Epithelial cell of prostate (primary cell): ENCODE data around the gene RHNO1.
A peak's percentile ranks its signal among the peaks of the same experiment; 100 is the strongest.

Source experiments
- DNase-seq: peaks from one replicate; pipeline ENCODE4 v3.0.0-alpha.2; 2011; ENCODE audit warnings: low read depth, low spot score
- H3K27ac ChIP-seq: fragments of 450-650 bp; 2 replicates; pipeline ENCODE4 v1.5.1; 2017; ENCODE audit warnings: mild to moderate bottlenecking

Gene RHNO1

DNA sequence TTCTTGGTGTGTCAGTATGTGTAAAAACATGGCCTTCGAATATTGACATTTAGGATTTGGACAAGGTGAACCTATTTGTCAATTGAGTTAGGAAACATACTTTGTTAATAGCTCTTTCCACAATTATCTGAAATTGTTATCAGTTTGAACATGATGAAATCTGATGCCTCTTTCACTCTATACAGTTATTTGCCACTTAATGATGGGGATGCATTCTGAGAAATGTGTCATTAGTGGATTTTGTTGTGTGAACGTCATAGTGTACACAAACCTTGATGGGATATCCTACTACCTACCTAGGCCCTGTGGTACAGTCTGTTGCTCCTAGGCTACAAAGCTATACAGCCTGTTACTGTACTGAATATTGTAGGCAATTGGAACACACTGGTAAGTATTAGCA lies 18.5 kb downstream of the RHNO1 start:
- H3K27ac ChIP-seq, result peak overlapping the region; percentile 33
- DNase-seq, result no peak

DNA sequence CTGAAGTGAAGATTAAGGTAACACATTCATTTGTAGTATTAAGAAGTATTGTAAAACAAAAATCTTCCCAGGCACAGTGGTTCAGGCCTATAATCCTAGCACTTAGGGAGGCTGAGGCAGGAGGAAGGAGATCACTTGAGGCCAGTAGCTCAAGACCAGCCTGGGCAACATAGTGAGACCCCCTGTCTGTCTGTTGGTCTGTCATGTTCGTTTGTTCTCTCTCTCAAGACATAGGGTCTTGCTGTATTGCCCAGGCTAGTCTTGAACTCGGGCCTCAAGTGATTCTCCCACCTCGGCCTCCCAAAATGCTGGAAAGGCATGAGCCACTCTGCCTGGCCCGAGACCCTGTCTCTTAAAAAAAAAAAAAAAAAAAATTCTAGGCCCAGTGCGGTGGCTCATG lies 20.4 kb downstream of the RHNO1 start:
- DNase-seq, result no peak
- H3K27ac ChIP-seq, result no peak overlapping the region

DNA sequence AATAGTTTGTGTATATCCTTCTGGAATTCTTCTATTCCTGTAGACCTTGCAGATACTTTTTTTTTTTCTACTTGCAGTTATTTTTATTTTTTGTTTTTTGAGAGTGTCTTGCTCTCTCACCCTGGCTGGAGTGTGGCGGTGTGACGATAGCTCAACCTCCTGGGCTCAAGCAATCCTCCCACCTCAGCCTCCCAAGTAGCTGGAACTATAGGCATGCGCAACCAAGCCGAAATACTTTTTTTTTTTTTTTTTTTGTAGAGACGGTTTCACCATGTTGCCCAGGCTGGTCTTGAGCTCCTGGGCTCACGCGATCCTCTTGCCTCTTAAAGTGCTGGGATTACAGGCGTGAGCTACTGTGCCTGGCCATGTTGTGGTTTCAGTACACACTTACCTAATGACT lies 23.6 kb downstream of the RHNO1 start:
- DNase-seq, result no peak
- H3K27ac ChIP-seq, result no peak overlapping the region

DNA sequence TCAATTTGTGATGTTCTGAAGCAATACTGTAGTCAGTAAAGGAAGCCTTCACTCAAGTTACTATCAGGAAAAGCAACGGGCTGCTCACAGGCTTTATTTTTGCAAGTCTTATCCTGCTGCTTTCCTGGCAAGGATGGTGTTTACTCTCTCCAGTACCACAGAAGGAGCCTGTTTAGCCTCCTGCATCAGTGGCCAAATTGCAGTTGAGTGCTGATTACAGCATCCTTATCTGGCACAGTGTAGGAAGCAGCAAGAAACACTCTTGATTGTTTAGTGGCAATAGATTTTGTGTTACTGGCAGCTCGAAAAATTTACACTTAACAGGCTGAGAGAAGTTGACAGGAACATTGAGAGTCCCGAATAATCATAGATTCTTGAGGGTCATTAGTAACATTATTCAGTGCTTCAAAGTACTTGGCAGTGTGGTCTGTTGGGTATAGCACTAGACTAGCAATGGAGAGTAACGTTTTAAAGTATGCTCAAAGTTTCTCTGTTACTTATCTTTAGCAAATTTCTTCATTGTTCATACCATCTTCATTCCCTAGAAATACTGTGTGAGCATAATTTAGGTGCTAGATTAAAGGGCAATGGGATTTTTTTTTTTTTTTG lies 25.4 kb downstream of the RHNO1 start:
- no peak for DNase-seq
- H3K27ac ChIP-seq, result no peak overlapping the region

DNA sequence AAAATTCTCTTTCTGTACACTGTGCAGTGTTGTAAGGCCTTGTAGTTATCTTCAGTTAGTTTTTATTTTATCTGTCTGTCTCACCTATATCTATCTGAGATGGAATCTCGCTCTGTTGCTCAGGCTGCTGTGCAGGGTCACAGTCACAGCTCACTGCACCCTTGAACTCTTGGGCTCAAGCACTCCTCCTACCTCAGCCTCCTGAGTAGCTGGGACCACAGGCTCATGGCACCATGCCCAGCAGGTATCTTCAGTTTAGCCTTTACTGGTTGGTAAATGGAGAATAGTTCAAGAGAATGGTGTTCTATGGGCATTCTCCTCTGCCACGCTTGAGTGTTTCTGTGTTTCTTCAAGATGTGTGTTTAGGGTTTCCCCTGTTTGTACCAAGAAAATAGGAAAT lies 27.2 kb downstream of the RHNO1 start:
- no peak overlapping the region for H3K27ac ChIP-seq
- no peak for DNase-seq

DNA sequence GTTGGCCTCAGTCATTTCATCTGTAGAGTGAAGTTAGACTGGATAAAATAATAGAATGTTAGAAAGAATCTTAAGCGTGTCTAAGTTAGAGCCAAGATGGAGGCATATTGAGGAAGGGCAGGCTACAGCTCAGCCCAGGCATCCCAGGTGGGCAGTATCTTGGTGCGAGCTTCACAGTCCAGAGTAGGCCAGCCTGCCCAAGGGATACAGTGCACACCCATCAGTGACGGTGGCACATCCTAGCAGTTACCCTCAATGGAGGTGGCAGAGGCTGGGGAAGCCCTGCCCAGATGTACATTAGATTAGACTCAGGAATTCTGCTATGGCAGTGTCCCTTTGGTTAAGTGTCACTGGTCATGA lies 35.2 kb downstream of the RHNO1 start:
- H3K27ac ChIP-seq, result no peak overlapping the region
- no peak for DNase-seq

DNA sequence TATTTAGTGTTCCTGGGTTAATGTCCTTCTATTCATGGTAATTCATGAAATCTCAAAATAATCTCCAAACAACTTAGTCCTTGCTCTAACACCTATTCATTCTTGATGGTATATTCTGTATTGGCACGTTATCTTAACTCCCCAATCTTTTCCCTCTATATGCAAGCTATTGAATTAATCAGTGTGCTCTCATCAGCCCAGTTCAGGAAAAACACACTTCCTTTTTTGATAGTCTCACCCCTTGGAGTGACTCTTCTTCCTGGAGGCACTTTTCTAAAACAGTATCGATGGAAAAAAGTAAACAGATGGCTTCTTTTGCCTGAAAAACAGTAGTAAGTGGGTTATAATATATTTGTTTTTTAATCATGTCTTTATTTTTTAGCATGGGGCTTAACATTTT lies 42.2 kb downstream of the RHNO1 start:
- DNase-seq, result no peak
- no peak overlapping the region for H3K27ac ChIP-seq

DNA sequence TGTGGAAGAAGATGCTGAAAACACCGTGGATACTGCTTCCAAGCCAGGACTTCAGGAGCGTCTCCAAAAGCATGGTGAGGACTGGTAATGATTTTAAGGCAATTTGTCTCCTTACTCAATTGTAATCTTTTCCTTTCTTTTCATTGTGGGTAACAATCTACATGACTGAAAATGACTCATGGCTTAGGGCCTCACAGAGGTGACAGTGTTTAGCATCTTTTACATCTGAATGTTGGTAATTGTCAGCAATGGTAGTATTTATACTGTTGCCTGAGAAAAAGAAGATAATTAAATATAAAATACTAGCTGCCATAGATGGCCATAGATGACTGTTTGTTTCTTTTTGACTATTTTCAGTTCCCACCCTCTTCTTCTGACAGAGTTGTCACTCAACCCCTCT lies 45.3 kb downstream of the RHNO1 start:
- H3K27ac ChIP-seq, result no peak overlapping the region
- no peak for DNase-seq

DNA sequence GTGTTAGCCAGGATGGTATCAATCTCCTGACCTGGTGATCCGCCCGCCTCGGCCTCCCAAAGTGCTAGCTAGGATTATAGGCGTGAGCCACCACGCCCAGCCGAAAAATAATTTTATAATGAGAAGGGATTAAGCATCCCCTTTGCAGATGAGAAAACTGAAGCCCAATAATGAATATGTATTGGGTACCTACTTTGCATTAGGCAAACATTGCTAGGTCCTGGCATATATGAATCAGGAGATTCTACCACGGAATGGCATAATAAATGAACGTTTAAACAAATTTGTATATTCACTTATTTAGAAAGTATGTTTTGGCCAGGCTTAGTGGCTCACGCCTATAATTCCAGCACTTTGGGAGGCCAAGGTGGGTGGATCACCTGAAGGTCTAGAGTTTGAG lies 46.0 kb downstream of the RHNO1 start:
- H3K27ac ChIP-seq, result no peak overlapping the region
- DNase-seq, result no peak

DNA sequence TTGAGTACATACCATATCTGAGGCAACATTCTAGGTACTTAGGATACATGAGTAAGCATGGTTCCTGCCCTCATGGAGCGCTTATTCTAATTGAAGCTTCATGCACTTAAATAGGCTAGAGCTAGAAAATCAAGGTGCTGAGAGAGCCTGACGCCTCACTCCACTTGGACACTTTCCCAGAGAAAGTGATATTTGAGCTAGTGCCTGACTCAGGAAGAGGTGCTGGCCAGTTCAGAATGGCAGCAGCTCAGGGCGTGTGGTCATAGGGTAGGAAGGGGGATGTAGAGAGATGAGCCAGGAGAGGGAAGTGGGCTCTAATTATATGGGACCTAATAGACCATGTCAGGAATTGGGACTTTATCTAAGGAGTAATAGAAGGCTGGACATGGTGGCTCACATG lies 47.0 kb downstream of the RHNO1 start:
- no peak overlapping the region for H3K27ac ChIP-seq
- no peak for DNase-seq

DNA sequence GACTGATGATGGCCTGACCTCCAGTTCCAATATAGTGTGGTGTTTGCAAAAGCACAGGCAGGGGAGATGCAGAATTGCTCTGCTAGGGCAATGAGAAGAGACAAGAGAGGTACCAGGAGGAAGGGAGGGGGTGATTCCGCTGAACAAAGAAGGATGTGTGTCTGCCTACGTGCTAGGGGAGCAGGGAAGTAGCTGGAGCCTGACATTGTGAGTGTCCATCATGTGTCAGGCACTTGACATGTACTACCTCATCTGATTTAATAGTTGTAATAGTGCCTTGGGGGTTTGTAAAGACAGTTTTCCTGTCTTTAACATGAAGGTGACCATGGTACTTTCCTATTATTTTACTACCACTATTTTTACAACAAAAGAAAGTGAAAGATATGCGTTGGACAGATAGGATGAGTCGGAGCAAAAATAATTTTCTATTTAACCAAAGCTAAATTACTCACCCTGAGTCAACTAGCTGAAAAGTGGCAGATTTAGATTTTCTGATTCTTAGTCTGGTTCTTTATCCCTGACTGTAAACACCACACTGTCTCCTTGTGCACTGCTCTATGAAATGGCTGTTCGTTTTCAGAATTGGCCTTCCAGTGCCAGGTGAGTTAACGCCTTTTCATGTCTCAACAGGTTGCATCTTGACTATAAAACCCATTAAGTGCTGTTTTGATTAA lies 48.4 kb downstream of the RHNO1 start:
- peak overlapping the region; percentile 25 for H3K27ac ChIP-seq
- no peak for DNase-seq

DNA sequence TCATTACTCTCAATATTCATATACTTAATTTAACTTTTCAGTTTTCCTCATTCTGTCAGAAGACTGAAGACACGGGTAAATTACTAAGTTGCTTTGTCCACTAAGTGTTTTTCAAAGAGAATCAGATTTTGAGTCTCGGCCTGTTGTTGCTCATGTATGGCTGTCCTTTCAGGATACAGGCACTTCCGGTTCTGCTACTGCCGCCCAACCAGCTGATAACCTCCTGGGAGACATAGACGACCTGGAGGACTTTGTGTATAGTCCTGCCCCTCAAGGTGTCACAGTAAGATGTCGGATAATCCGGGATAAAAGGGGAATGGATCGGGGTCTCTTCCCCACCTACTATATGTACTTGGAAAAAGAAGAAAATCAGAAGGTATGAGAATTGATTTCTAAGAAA lies 53.8 kb downstream of the RHNO1 start:
- H3K27ac ChIP-seq, result no peak overlapping the region
- DNase-seq, result no peak

DNA sequence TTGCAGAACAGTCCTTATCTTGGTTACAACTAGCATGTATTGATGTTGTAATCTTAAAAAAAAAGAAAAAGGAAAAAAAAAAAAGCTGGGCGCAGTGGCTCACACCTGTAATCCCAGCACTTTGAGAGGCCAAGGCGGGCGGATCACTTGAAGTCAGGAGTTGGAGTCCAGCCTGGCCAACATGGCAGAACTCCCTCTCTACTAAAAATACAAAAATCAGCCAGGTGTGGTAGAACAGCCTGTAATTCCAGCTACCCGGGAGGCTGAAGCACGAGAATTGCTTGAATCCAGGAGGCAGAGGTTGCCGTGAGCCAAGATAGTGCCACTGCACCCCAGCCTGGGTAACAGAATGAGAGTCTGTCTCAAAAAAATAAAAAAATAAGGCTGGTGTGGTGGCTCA lies 56.6 kb downstream of the RHNO1 start:
- DNase-seq, result no peak
- H3K27ac ChIP-seq, result no peak overlapping the region

DNA sequence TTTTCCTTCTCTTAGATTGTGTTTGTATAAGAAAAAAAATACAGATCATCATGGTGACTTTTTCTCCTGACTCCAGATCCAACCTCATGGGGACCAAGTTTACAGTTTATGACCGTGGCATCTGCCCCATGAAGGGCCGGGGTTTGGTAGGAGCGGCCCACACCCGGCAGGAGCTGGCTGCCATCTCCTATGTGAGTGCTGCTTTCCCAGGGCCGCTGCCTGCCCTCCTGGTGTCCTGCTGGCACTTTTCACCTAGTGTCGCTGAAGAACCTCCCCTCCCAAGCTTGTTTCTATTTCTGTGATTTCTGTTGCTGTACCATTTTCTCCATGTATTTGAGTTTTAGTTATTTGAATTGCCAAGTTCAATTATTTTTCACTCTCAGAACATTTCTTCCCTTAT lies 57.3 kb downstream of the RHNO1 start:
- no peak for DNase-seq
- no peak overlapping the region for H3K27ac ChIP-seq

DNA sequence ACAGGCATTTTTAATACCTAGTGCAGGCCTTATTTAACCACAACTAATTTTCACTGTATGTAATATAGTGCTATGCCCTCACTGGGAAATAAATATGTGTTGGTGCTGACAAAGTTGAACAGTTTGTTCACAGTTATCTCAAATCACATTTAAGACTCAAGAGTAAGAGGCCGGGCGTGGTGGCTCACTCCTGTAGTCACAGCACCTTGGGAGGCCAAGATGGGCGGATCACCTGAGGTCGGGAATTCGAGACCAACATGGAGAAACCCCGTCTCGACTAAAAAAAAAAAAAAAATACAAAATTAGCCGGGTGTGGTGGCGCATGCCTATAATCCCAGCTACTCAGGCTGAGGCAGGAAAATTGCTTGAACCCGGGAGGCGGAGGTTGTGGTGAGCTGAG lies 59.3 kb downstream of the RHNO1 start:
- no peak for DNase-seq
- no peak overlapping the region for H3K27ac ChIP-seq

DNA sequence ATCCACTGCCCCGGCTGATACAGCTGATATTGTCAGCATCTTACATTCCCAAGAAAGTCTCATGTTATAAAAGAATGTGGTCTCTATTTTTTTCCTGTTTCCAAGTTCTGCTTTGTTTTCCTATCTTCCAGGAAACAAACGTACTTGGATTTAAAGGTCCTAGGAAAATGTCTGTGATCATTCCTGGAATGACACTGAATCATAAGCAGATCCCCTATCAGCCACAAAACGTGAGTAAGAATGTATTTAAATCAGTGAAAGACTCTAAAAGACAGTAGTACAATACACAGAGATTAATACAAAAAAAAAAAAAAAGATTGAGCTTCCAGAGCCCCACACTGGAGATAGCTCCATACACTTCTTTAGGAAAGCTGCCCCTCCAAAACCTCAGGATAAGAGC lies 60.5 kb downstream of the RHNO1 start:
- H3K27ac ChIP-seq, result no peak overlapping the region
- no peak for DNase-seq
